GM12801 (cell line): ENCODE measurements around the gene VPS33A.

Experiments
- CTCF ChIP-seq: IDR thresholded peaks from one replicate; pipeline ENCODE4 v1.5.1; 2011; ENCODE audit warnings: control low read depth; ENCODE audit not compliant: insufficient read length; ENCODE audit errors: extremely low read depth

The VPS33A gene

GRCh38 chr12:122283680-122284079, 17.4 kb upstream of the VPS33A start:
- TF ChIP-seq CTCF: no peak

- TF ChIP-seq CTCF: no peak
Observed at GRCh38 chr12:122282061-122282460, 15.8 kb upstream of the VPS33A start.

- TF ChIP-seq CTCF: no peak
Observed at GRCh38 chr12:122276242-122276641, 9.9 kb upstream of the VPS33A start.

- no peak for TF ChIP-seq CTCF
Observed at GRCh38 chr12:122275459-122275858, 9.2 kb upstream of the VPS33A start.

- no peak for TF ChIP-seq CTCF
Observed at GRCh38 chr12:122265886-122266229, 436 bp downstream of the VPS33A start.

GRCh38 chr12:122265476-122265875, 818 bp downstream of the VPS33A start:
- TF ChIP-seq CTCF: no peak

- TF ChIP-seq CTCF: no peak
Observed at GRCh38 chr12:122250536-122250935, 15.8 kb downstream of the VPS33A start.

GRCh38 chr12:122250047-122250446, 16.2 kb downstream of the VPS33A start:
- TF ChIP-seq CTCF: no peak
